HL-60 (cell line): ENCODE results near the gene CDC42EP1.

Experiments
- DNase-seq, 2 experiments: peaks; one replicate each; pipeline ENCODE4 v3.0.0-alpha.2; 2010 to 2020; ENCODE audit warnings: low read depth in 1 of 2, low spot score in 1 of 2
- H3K27ac ChIP-seq: fragments of 250-450 bp; sonication (Bioruptor Pico); replicated peaks from 2 replicates; pipeline ENCODE4 v1.5.1; 2020; ENCODE audit warnings: mild to moderate bottlenecking, moderate library complexity
- H3K27me3 ChIP-seq: fragments of 250-450 bp; sonication (Bioruptor Pico); 2 replicates; pipeline ENCODE4 v1.5.1; 2021; ENCODE audit warnings: mild to moderate bottlenecking, moderate library complexity; ENCODE audit not compliant: insufficient read depth, poor library complexity, severe bottlenecking
- H3K4me3 ChIP-seq: replicated peaks from 2 replicates; pipeline ENCODE4 v1.5.1; 2011; ENCODE audit warnings: mild to moderate bottlenecking, control low read depth, low read length; ENCODE audit not compliant: insufficient read depth
- GABPA ChIP-seq: IDR thresholded peaks from 2 replicates; pipeline ENCODE4 v1.6.1; 2012; ENCODE audit warnings: low read depth
- POLR2AphosphoS5 ChIP-seq: IDR thresholded peaks from 2 replicates; pipeline ENCODE4 v1.6.1; 2012; ENCODE audit warnings: low read depth
- REST ChIP-seq: IDR thresholded peaks from 2 replicates; pipeline ENCODE4 v1.6.1; 2012; ENCODE audit warnings: low read depth; ENCODE audit not compliant: insufficient replicate concordance
- SPI1 ChIP-seq: IDR thresholded peaks from 2 replicates; pipeline ENCODE4 v1.6.1; 2012; ENCODE audit warnings: low read depth, mild to moderate bottlenecking, borderline replicate concordance
- TF ChIP-seq, protein P1 (sequence below): IDR thresholded peaks from one replicate; pipeline ENCODE4 v1.5.1; 2011; ENCODE audit warnings: low read length, control low read depth, inconsistent platforms; ENCODE audit not compliant: insufficient read depth

Gene CDC42EP1

GRCh38 chr22:37616201-37617083 is 56.2 kb downstream of the CDC42EP1 start:
- no peak for TF ChIP-seq REST
- no peak for TF ChIP-seq POLR2AphosphoS5
- TF ChIP-seq SPI1 = no peak
- no peak for TF ChIP-seq GABPA
- TF ChIP-seq, protein P1, sequence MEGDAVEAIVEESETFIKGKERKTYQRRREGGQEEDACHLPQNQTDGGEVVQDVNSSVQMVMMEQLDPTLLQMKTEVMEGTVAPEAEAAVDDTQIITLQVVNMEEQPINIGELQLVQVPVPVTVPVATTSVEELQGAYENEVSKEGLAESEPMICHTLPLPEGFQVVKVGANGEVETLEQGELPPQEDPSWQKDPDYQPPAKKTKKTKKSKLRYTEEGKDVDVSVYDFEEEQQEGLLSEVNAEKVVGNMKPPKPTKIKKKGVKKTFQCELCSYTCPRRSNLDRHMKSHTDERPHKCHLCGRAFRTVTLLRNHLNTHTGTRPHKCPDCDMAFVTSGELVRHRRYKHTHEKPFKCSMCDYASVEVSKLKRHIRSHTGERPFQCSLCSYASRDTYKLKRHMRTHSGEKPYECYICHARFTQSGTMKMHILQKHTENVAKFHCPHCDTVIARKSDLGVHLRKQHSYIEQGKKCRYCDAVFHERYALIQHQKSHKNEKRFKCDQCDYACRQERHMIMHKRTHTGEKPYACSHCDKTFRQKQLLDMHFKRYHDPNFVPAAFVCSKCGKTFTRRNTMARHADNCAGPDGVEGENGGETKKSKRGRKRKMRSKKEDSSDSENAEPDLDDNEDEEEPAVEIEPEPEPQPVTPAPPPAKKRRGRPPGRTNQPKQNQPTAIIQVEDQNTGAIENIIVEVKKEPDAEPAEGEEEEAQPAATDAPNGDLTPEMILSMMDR = no peak
- H3K27ac ChIP-seq = no peak overlapping the region
- no peaks in the 10 kb centered on the region for H3K27me3 ChIP-seq
- no peak for DNase-seq
- H3K4me3 ChIP-seq = no peak overlapping the region

DNA sequence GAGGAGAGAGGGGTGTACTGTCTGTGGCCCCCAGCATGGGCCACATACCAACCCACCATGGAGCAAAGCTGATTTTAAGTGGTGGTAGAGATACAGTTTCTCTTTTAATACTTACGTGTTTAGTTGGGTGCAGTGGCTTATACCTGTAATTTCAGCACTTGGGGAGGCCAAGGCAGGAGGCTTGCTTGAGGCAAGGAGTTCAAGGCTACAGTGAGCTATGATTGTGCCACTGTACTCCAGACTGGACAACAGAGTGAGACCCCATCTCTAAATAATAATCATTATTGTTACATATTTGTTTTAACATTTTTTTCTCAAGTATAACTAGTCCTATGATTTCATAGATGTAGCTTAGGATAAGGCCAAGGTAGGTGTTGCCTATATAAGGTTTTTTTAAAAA is 57.2 kb downstream of the CDC42EP1 start:
- no peak for DNase-seq
- Histone ChIP-seq H3K27ac (no peak overlapping the region), H3K27me3 (no peaks in the 10 kb centered on the region), H3K4me3 (no peak overlapping the region)
- TF ChIP-seq POLR2AphosphoS5 (no peak), REST (no peak), GABPA (no peak), SPI1 (no peak)
- TF ChIP-seq, protein P1 = no peak

DNA sequence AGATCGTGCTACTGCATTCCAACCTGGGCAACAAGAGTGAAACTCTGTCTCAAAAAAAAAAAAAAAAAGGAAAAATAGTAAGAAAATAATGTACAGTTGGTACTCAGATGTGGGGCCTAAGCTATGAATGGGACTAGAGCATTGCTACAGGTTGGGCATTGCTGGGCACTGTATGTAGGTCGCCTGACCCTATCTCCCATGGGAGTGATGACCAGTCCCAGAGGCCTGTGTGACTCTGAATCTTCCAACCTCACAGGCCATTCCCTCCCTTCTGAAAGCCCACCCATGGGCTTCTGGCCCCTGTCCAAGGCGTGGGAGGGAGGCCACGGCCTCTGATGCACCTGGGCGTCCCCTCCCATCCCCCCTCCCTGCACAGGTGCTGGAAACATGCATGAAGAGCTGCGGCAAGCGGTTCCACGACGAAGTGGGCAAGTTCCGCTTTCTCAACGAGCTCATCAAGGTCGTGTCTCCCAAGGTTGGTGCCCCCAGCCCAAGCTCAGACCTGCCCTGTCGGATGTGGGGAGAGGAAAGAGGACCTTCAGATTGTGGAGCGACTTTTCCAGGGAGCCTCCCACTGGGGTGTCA is 57.9 kb downstream of the CDC42EP1 start:
- Histone ChIP-seq H3K27ac (no peak overlapping the region), H3K27me3 (no peaks in the 10 kb centered on the region), H3K4me3 (no peak overlapping the region)
- TF ChIP-seq GABPA (no peak), POLR2AphosphoS5 (no peak)
- TF ChIP-seq, protein P1 = no peak
- DNase-seq = no peak
